HEK293 (cell line): Measurements from ENCODE around the gene RYR2.

Source experiments
- MEIS1 ChIP-seq: sonication (generic); formaldehyde crosslinking; IDR thresholded peaks from 2 replicates; pipeline ENCODE4 v1.8.1; 2022; ENCODE audit warnings: missing genetic modification reagents, mild to moderate bottlenecking, borderline replicate concordance
- PBX3 ChIP-seq: sonication (generic); formaldehyde crosslinking; IDR thresholded peaks from 2 replicates; pipeline ENCODE4 v1.8.1; 2022; ENCODE audit warnings: mild to moderate bottlenecking, moderate library complexity, missing genetic modification reagents
- REST ChIP-seq: fragments of 450-650 bp; formaldehyde crosslinking; IDR thresholded peaks from 2 replicates; pipeline ENCODE4 v1.5.1; 2016; ENCODE audit warnings: missing biosample characterization, missing genetic modification characterization
- SCRT1 ChIP-seq: fragments of 450-650 bp; formaldehyde crosslinking; IDR thresholded peaks from 2 replicates; pipeline ENCODE4 v1.5.1; 2016; ENCODE audit warnings: missing biosample characterization, missing genetic modification characterization, borderline replicate concordance
- ZBTB11 ChIP-seq: fragments of 450-650 bp; formaldehyde crosslinking; conservative IDR thresholded peaks from 2 replicates; pipeline ENCODE4 v1.5.1; 2016; ENCODE audit warnings: low read depth, missing biosample characterization, missing genetic modification characterization
- ZBTB48 ChIP-seq: fragments of 450-650 bp; formaldehyde crosslinking; IDR thresholded peaks from 2 replicates; pipeline ENCODE4 v1.5.1; 2016; ENCODE audit warnings: missing biosample characterization, missing genetic modification characterization
- ZNF148 ChIP-seq: fragments of 450-650 bp; formaldehyde crosslinking; IDR thresholded peaks from 2 replicates; pipeline ENCODE4 v1.5.0; 2017; ENCODE audit warnings: missing biosample characterization, missing genetic modification characterization, borderline replicate concordance
- ZNF169 ChIP-seq: fragments of 450-650 bp; formaldehyde crosslinking; IDR thresholded peaks from 2 replicates; pipeline ENCODE4 v1.5.1; 2016; ENCODE audit warnings: missing biosample characterization, missing genetic modification characterization
- ZNF239 ChIP-seq: fragments of 450-650 bp; formaldehyde crosslinking; IDR thresholded peaks from 2 replicates; pipeline ENCODE4 v1.5.1; 2016; ENCODE audit warnings: missing biosample characterization, missing genetic modification characterization
- ZNF280C ChIP-seq: fragments of 450-650 bp; formaldehyde crosslinking; IDR thresholded peaks from 2 replicates; pipeline ENCODE4 v1.5.1; 2016; ENCODE audit warnings: missing biosample characterization, missing genetic modification characterization
- ZNF335 ChIP-seq: fragments of 450-650 bp; formaldehyde crosslinking; conservative IDR thresholded peaks from 2 replicates; pipeline ENCODE4 v1.5.1; 2016; ENCODE audit warnings: missing biosample characterization, missing genetic modification characterization
- ZNF426 ChIP-seq: fragments of 450-650 bp; formaldehyde crosslinking; IDR thresholded peaks from 2 replicates; pipeline ENCODE4 v1.5.1; 2017; ENCODE audit warnings: missing biosample characterization, missing genetic modification characterization, mild to moderate bottlenecking, inconsistent platforms, moderate library complexity
- ZNF555 ChIP-seq: fragments of 450-650 bp; formaldehyde crosslinking; conservative IDR thresholded peaks from 2 replicates; pipeline ENCODE4 v1.5.1; 2017; ENCODE audit warnings: missing biosample characterization, mild to moderate bottlenecking, missing genetic modification characterization, inconsistent platforms
- ZNF571 ChIP-seq: fragments of 450-650 bp; formaldehyde crosslinking; IDR thresholded peaks from 2 replicates; pipeline ENCODE4 v1.5.0; 2017; ENCODE audit warnings: missing biosample characterization, missing genetic modification characterization
- ZNF580 ChIP-seq: fragments of 450-650 bp; formaldehyde crosslinking; IDR thresholded peaks from 2 replicates; pipeline ENCODE4 v1.5.1; 2016; ENCODE audit warnings: missing biosample characterization, missing genetic modification characterization
- ZNF626 ChIP-seq: fragments of 450-650 bp; sonication (Bioruptor Pico); formaldehyde crosslinking; IDR thresholded peaks from 2 replicates; pipeline ENCODE4 v1.5.1; 2018; ENCODE audit warnings: missing biosample characterization, missing genetic modification characterization, inconsistent platforms
- ZNF677 ChIP-seq: fragments of 450-650 bp; IDR thresholded peaks from 2 replicates; pipeline ENCODE4 v1.5.0; 2018; ENCODE audit warnings: missing biosample characterization, mild to moderate bottlenecking, missing genetic modification characterization, moderate library complexity
- ZNF692 ChIP-seq: fragments of 450-650 bp; formaldehyde crosslinking; IDR thresholded peaks from 2 replicates; pipeline ENCODE4 v1.5.1; 2016; ENCODE audit warnings: missing biosample characterization, missing genetic modification characterization
- ZNF747 ChIP-seq: fragments of 450-650 bp; formaldehyde crosslinking; IDR thresholded peaks from 2 replicates; pipeline ENCODE4 v1.5.1; 2016; ENCODE audit warnings: missing biosample characterization, missing genetic modification characterization
- ZNF785 ChIP-seq: fragments of 450-650 bp; formaldehyde crosslinking; IDR thresholded peaks from 2 replicates; pipeline ENCODE4 v1.5.1; 2016; ENCODE audit warnings: missing biosample characterization, missing genetic modification characterization
- ZSCAN18 ChIP-seq: fragments of 450-650 bp; formaldehyde crosslinking; IDR thresholded peaks from 2 replicates; pipeline ENCODE4 v1.5.1; 2016; ENCODE audit warnings: missing biosample characterization, missing genetic modification characterization

RYR2 gene

GRCh38 chr1:237864338-237865244 lies 822.6 kb downstream of the RYR2 start (continued):
- TF ChIP-seq PBX3 (CRISPR knock-in tag) (no peak), ZNF426 (no peak), SCRT1 (tag by site-specific recombination) (no peak), ZNF626 (tag by site-specific recombination) (no peak), ZBTB11 (tag by site-specific recombination) (no peak), ZNF677 (tag by site-specific recombination) (0 out of 2 replicates have a peak, but pooled peaks have one; percentile 13), ZNF280C (no peak), ZNF692 (peak; percentile 58; the same call in 1 of the 2 replicates), MEIS1 (no peak), REST (tag by site-specific recombination) (no peak), ZBTB48 (tag by site-specific recombination) (no peak), ZNF239 (tag by site-specific recombination) (no peak), ZNF580 (tag by site-specific recombination) (0 out of 2 replicates have a peak, but pooled peaks have one; percentile 24), ZNF335 (peak; percentile 51; the same call in 1 of the 2 replicates), ZNF747 (tag by site-specific recombination) (no peak), ZNF571 (tag by site-specific recombination) (no peak), ZSCAN18 (tag by site-specific recombination) (no peak), ZNF785 (tag by site-specific recombination) (no peak), ZNF148 (tag by site-specific recombination) (no peak), ZNF555 (tag by site-specific recombination) (no peak), ZNF169 (tag by site-specific recombination) (no peak)
